Measurements from ENCODE around the gene SLC47A1. TPM values are rescaled to one million over a fixed set of nuclear protein-coding genes. Genes with fewer than 3 reads are reported as not detected.

SLC47A1 gene
- total RNA-seq, 1 experiment from 2014 or later = 13.0 TPM

GRCh38 chr17:19538095-19539039 lies 4.7 kb downstream of the SLC47A1 start:
- peaks cover 17% of the 10 kb centered on the region for H3K27me3 ChIP-seq (ENCODE audit: control insufficient read depth, insufficient read depth, low read length)
- no peaks in the 10 kb centered on the region for H3K36me3 ChIP-seq (replicated peaks; ENCODE audit: control insufficient read depth, insufficient read depth, low read length)
- no peak overlapping the region for H3K4me3 ChIP-seq (ENCODE audit: insufficient read depth, low read depth, low read length)
- no peak for DNase-seq

GRCh38 chr17:19539040-19539399 lies 5.4 kb downstream of the SLC47A1 start:
- Histone ChIP-seq H3K36me3 (replicated peaks; ENCODE audit: control insufficient read depth, insufficient read depth, low read length) (no peaks in the 10 kb centered on the region), H3K27me3 (ENCODE audit: control insufficient read depth, insufficient read depth, low read length) (peaks cover 10% of the 10 kb centered on the region), H3K4me3 (ENCODE audit: insufficient read depth, low read depth, low read length) (no peak overlapping the region)
- no peak for DNase-seq

- H3K27me3 ChIP-seq (ENCODE audit: control insufficient read depth, insufficient read depth, low read length) = peaks cover 2% of the 10 kb centered on the region
- H3K36me3 ChIP-seq (replicated peaks; ENCODE audit: control insufficient read depth, insufficient read depth, low read length) = no peaks in the 10 kb centered on the region
- H3K4me3 ChIP-seq (ENCODE audit: insufficient read depth, low read depth, low read length) = no peak overlapping the region
- DNase-seq = no peak
Measured at GRCh38 chr17:19539841-19540311, 6.2 kb downstream of the SLC47A1 start.

GRCh38 chr17:19540706-19541370 lies 7.2 kb downstream of the SLC47A1 start:
- no peak for DNase-seq
- no peaks in the 10 kb centered on the region; the same call in 1 of the 2 replicates for H3K27me3 ChIP-seq (ENCODE audit: control insufficient read depth, insufficient read depth, low read length)
- no peaks in the 10 kb centered on the region for H3K36me3 ChIP-seq (replicated peaks; ENCODE audit: control insufficient read depth, insufficient read depth, low read length)
- no peak overlapping the region for H3K4me3 ChIP-seq (ENCODE audit: insufficient read depth, low read depth, low read length)

- no peak for DNase-seq
- Histone ChIP-seq H3K36me3 (replicated peaks; ENCODE audit: control insufficient read depth, insufficient read depth, low read length) (no peaks in the 10 kb centered on the region), H3K27me3 (ENCODE audit: control insufficient read depth, insufficient read depth, low read length) (no peaks in the 10 kb centered on the region; the same call in 1 of the 2 replicates), H3K4me3 (ENCODE audit: insufficient read depth, low read depth, low read length) (no peak overlapping the region)
Measured at GRCh38 chr17:19541445-19541844, 7.8 kb downstream of the SLC47A1 start.

- no peaks in the 10 kb centered on the region for H3K27me3 ChIP-seq (ENCODE audit: control insufficient read depth, insufficient read depth, low read length)
- no peak for DNase-seq
- no peak overlapping the region for H3K4me3 ChIP-seq (ENCODE audit: insufficient read depth, low read depth, low read length)
- no peaks in the 10 kb centered on the region for H3K36me3 ChIP-seq (replicated peaks; ENCODE audit: control insufficient read depth, insufficient read depth, low read length)
Measured at GRCh38 chr17:19542247-19542646, 8.6 kb downstream of the SLC47A1 start.

- DNase-seq = no peak
- no peaks in the 10 kb centered on the region for H3K27me3 ChIP-seq (ENCODE audit: control insufficient read depth, insufficient read depth, low read length)
- H3K4me3 ChIP-seq (ENCODE audit: insufficient read depth, low read depth, low read length) = no peak overlapping the region
- H3K36me3 ChIP-seq (replicated peaks; ENCODE audit: control insufficient read depth, insufficient read depth, low read length) = no peaks in the 10 kb centered on the region
Measured at GRCh38 chr17:19544366-19544765, 10.7 kb downstream of the SLC47A1 start.

- DNase-seq = no peak
- no peaks in the 10 kb centered on the region for H3K27me3 ChIP-seq (ENCODE audit: control insufficient read depth, insufficient read depth, low read length)
- H3K4me3 ChIP-seq (ENCODE audit: insufficient read depth, low read depth, low read length) = no peak overlapping the region
- H3K36me3 ChIP-seq (replicated peaks; ENCODE audit: control insufficient read depth, insufficient read depth, low read length) = no peaks in the 10 kb centered on the region
Measured at GRCh38 chr17:19546289-19547065, 12.8 kb downstream of the SLC47A1 start.

- H3K27me3 ChIP-seq (ENCODE audit: control insufficient read depth, insufficient read depth, low read length) = no peaks in the 10 kb centered on the region
- no peak for DNase-seq
- no peak overlapping the region for H3K4me3 ChIP-seq (ENCODE audit: insufficient read depth, low read depth, low read length)
- H3K36me3 ChIP-seq (replicated peaks; ENCODE audit: control insufficient read depth, insufficient read depth, low read length) = no peaks in the 10 kb centered on the region
Measured at GRCh38 chr17:19549746-19550623, 16.3 kb downstream of the SLC47A1 start.

- no peak for DNase-seq
- H3K36me3 ChIP-seq (replicated peaks; ENCODE audit: control insufficient read depth, insufficient read depth, low read length) = no peaks in the 10 kb centered on the region
- no peak overlapping the region for H3K4me3 ChIP-seq (ENCODE audit: insufficient read depth, low read depth, low read length)
Measured at GRCh38 chr17:19551165-19551564, 17.5 kb downstream of the SLC47A1 start.

GRCh38 chr17:19551591-19552148 lies 18.0 kb downstream of the SLC47A1 start:
- DNase-seq = no peak
- Histone ChIP-seq H3K36me3 (replicated peaks; ENCODE audit: control insufficient read depth, insufficient read depth, low read length) (no peaks in the 10 kb centered on the region), H3K27me3 (ENCODE audit: control insufficient read depth, insufficient read depth, low read length) (no peaks in the 10 kb centered on the region), H3K4me3 (ENCODE audit: insufficient read depth, low read depth, low read length) (no peak overlapping the region)

More at GRCh38 chr17:19551165-19551564, 17.5 kb downstream of the SLC47A1 start:
- no peaks in the 10 kb centered on the region for H3K27me3 ChIP-seq (ENCODE audit: control insufficient read depth, insufficient read depth, low read length)

- DNase-seq = no peak
- no peaks in the 10 kb centered on the region for H3K27me3 ChIP-seq (ENCODE audit: control insufficient read depth, insufficient read depth, low read length)
- no peak overlapping the region for H3K4me3 ChIP-seq (ENCODE audit: insufficient read depth, low read depth, low read length)
- no peaks in the 10 kb centered on the region for H3K36me3 ChIP-seq (replicated peaks; ENCODE audit: control insufficient read depth, insufficient read depth, low read length)
Measured at GRCh38 chr17:19553036-19553435, 19.4 kb downstream of the SLC47A1 start.

GRCh38 chr17:19554393-19554792 lies 20.7 kb downstream of the SLC47A1 start:
- no peak overlapping the region for H3K4me3 ChIP-seq (ENCODE audit: insufficient read depth, low read depth, low read length)

More at GRCh38 chr17:19554393-19554792, 20.7 kb downstream of the SLC47A1 start:
- no peak for DNase-seq
- Histone ChIP-seq H3K27me3 (ENCODE audit: control insufficient read depth, insufficient read depth, low read length) (no peaks in the 10 kb centered on the region), H3K36me3 (replicated peaks; ENCODE audit: control insufficient read depth, insufficient read depth, low read length) (no peaks in the 10 kb centered on the region)

Data from H7 (cell line).